NT2/D1 (cell line): ENCODE measurements around the gene PDLIM7.

Source experiments
- YY1 ChIP-seq: IDR thresholded peaks from 2 replicates; pipeline ENCODE4 v1.6.1; 2011; ENCODE audit not compliant: insufficient read length, insufficient read depth
- ZNF274 ChIP-seq: IDR thresholded peaks from 2 replicates; pipeline ENCODE4 v1.6.1; 2011; ENCODE audit warnings: mild to moderate bottlenecking, low read depth, low read length

GRCh38 chr5:177473443-177474001 lies 23.9 kb downstream of the PDLIM7 start, which contains the start of gene DBN1:
- TF ChIP-seq YY1 (no peak), ZNF274 (no peak)
